OCI-LY7 (cell line): ENCODE measurements around the gene HDHD5. TPM values are rescaled to one million over a fixed set of nuclear protein-coding genes. Genes with fewer than 3 reads are reported as not detected.
A peak's percentile ranks its signal among the peaks of the same experiment; 100 is the strongest.

ENCODE experiments used
- BruUV-seq: library from RNA; stranded (reverse); fragments of 400-500 nt; replicated peaks from 2 replicates; lab custom pipeline; 2021; lab: Mats Ljungman, UMichigan
- CTCF ChIA-PET: fragments of 300-600 bp; sonication (Branson Sonifier 250); formaldehyde crosslinking; loops from one replicate; lab custom pipeline; 2022; ENCODE audit warnings: antibody characterized with exemption; ENCODE audit not compliant: unreplicated experiment; lab: Charles Lee
- POLR2A ChIA-PET: fragments of 300-600 bp; sonication (Branson Sonifier 250); formaldehyde crosslinking; loops from one replicate; lab custom pipeline; 2022; ENCODE audit warnings: antibody characterized with exemption; lab: Charles Lee
- DNase-seq: peaks from one replicate; pipeline ENCODE4 v3.0.0-alpha.2; 2015; ENCODE audit warnings: low spot score
- H2AFZ ChIP-seq: fragments of 200-600 bp; sonication (generic), shearing (Covaris generic); 2 replicates; pipeline ENCODE4 v1.6.1; 2014; ENCODE audit warnings: mild to moderate bottlenecking, antibody characterized with exemption, low read length, moderate library complexity
- H3K27ac ChIP-seq: fragments of 200-600 bp; sonication (generic); 2 replicates; pipeline ENCODE4 v1.5.1; 2014; ENCODE audit warnings: mixed run types, low read depth, mild to moderate bottlenecking, moderate library complexity, low read length, inconsistent platforms; ENCODE audit not compliant: poor library complexity, severe bottlenecking
- H3K36me3 ChIP-seq: fragments of 200-600 bp; sonication (generic); 2 replicates; pipeline ENCODE4 v1.6.1; 2014; ENCODE audit warnings: mild to moderate bottlenecking, antibody characterized with exemption, low read length, moderate library complexity, mixed read lengths; ENCODE audit not compliant: insufficient read depth
- H3K4me1 ChIP-seq: fragments of 200-600 bp; sonication (generic); 2 replicates; pipeline ENCODE4 v1.5.1; 2014; ENCODE audit warnings: mild to moderate bottlenecking, low read length; ENCODE audit not compliant: insufficient read depth, poor library complexity, severe bottlenecking
- H3K4me2 ChIP-seq: fragments of 200-600 bp; sonication (generic); 2 replicates; pipeline ENCODE4 v1.6.1; 2014; ENCODE audit warnings: mild to moderate bottlenecking, low read length
- H3K4me3 ChIP-seq: fragments of 200-600 bp; sonication (generic); 2 replicates; pipeline ENCODE4 v1.5.1; 2014; ENCODE audit warnings: mild to moderate bottlenecking, low read depth, low read length; ENCODE audit not compliant: poor library complexity, severe bottlenecking
- H3K79me2 ChIP-seq: fragments of 200-600 bp; sonication (generic); 2 replicates; pipeline ENCODE4 v1.6.1; 2016; ENCODE audit warnings: low read depth, mild to moderate bottlenecking, low read length, moderate library complexity, mixed read lengths; ENCODE audit not compliant: insufficient read depth
- H3K9me2 ChIP-seq: fragments of 200-600 bp; sonication (generic); 2 replicates; pipeline ENCODE4 v1.6.1; 2016; ENCODE audit warnings: mild to moderate bottlenecking, low read length, mixed read lengths; ENCODE audit not compliant: insufficient read depth
- H3K9me3 ChIP-seq: fragments of 200-600 bp; sonication (generic); 2 replicates; pipeline ENCODE4 v1.6.1; 2014; ENCODE audit warnings: mild to moderate bottlenecking, mixed run types, low read length, mixed read lengths
- H4K20me1 ChIP-seq: fragments of 200-600 bp; sonication (generic); 2 replicates; pipeline ENCODE4 v1.6.1; 2014; ENCODE audit warnings: mild to moderate bottlenecking, antibody characterized with exemption, low read length, moderate library complexity, mixed read lengths; ENCODE audit not compliant: insufficient read depth
- EZH2phosphoT487 ChIP-seq: fragments of 200-600 bp; sonication (generic); IDR thresholded peaks from 2 replicates; pipeline ENCODE4 v1.6.1; 2018; ENCODE audit warnings: low read depth, borderline replicate concordance, mild to moderate bottlenecking, mixed run types, antibody characterized with exemption, low read length, moderate library complexity, mixed read lengths
- intact Hi-C: fragments of 100-400 bp; cut with micrococcal nuclease; formaldehyde crosslinking; loops from one replicate; pipeline ENCODE4 v1.10.0; 2022; ENCODE audit not compliant: unreplicated experiment
- total RNA-seq, 2 experiments: library from RNA; depleted of rRNA in 1 of 2; stranded (reverse); fragments of >200 nt in 1 of 2; shearing (Covaris generic) in 1 of 2; gene quantifications; 2 replicates each; pipeline ENCODE4 v1.2.3, GENCODE V29; 2014 to 2022
- TF ChIP-seq, protein P1 (sequence below): fragments of 200-600 bp; sonication (generic); conservative IDR thresholded peaks from 2 replicates; pipeline ENCODE4 v1.5.1; 2014; ENCODE audit warnings: mild to moderate bottlenecking, antibody characterized with exemption, low read length, moderate library complexity, mixed read lengths

HDHD5 gene
- total RNA-seq, 2 experiments from 2014 or later, result 77.4 to 84.6 TPM

DNA sequence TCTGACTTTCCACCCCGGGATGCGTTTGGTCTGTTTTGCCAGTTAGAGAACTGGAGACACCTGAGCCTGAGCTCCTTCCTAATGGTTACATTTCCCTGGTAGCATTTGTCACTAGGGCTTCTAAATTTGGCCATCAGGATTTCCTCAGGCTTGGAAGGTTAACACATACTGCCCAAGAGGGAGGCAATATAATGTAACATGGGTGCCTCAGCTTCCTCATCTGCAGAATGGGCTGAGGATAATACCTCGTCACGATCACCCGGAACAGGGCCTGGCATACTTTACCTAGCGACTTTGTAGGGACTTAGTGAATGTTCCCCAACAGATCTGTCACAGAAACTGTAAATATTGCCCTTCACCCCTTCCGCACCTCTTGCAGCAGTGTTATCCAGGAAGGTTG lies 63.0 kb downstream of the HDHD5 start:
- H3K4me2 ChIP-seq, result no peak overlapping the region
- BruUV-seq, result no TSS peak
- H3K36me3 ChIP-seq, result peaks cover 21% of the 10 kb centered on the region; the same call in 1 of the 2 replicates
- peaks cover 23% of the 10 kb centered on the region for H3K4me1 ChIP-seq
- no peaks in the 10 kb centered on the region for H3K79me2 ChIP-seq
- DNase-seq, result no peak
- ChIA-PET POLR2A (interaction anchor here (0.5 to 1.0 kb wide), 3 partner anchors 12 to 123 kb away, joined by 3 read pairs; partner anchors contain the start of gene ADA2), CTCF (interaction anchor here (0.5 kb wide), 1 partner anchor 17 kb away, joined by 3 read pairs; no protein-coding TSS in a partner anchor)
- no peaks in the 10 kb centered on the region for H3K9me2 ChIP-seq
- no peaks in the 10 kb centered on the region for H3K9me3 ChIP-seq
- no peak overlapping the region for H2AFZ ChIP-seq
- peaks cover 5% of the 10 kb centered on the region for H4K20me1 ChIP-seq
- TF ChIP-seq EZH2phosphoT487, result no peak
- TF ChIP-seq, protein P1, sequence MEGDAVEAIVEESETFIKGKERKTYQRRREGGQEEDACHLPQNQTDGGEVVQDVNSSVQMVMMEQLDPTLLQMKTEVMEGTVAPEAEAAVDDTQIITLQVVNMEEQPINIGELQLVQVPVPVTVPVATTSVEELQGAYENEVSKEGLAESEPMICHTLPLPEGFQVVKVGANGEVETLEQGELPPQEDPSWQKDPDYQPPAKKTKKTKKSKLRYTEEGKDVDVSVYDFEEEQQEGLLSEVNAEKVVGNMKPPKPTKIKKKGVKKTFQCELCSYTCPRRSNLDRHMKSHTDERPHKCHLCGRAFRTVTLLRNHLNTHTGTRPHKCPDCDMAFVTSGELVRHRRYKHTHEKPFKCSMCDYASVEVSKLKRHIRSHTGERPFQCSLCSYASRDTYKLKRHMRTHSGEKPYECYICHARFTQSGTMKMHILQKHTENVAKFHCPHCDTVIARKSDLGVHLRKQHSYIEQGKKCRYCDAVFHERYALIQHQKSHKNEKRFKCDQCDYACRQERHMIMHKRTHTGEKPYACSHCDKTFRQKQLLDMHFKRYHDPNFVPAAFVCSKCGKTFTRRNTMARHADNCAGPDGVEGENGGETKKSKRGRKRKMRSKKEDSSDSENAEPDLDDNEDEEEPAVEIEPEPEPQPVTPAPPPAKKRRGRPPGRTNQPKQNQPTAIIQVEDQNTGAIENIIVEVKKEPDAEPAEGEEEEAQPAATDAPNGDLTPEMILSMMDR, result no peak
- intact Hi-C loops, result no loop called here
- no peak overlapping the region for H3K4me3 ChIP-seq
- no peak overlapping the region for H3K27ac ChIP-seq

DNA sequence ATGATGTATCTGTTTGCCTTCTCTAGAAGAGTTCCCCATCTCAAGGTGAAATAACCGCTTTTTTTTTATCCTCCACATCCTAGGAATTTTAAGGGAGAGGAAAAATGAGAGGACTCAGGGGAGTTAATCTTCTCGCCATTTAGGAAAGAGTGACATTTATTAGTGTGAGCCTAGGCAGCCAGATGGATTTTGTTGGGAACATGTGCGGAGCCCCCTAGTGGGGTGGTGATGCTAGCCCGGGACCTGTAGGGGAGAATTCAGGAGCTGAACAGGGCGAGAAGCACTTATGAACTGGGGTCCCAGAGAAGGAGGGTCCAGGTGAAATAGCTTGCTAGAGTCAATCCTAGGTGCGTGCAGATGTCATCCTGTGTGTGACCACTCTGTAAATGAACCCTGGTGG lies 63.5 kb downstream of the HDHD5 start:
- H3K79me2 ChIP-seq, result no peaks in the 10 kb centered on the region
- no peak for DNase-seq
- H3K4me3 ChIP-seq, result no peak overlapping the region
- H3K9me2 ChIP-seq, result no peaks in the 10 kb centered on the region
- no TSS peak for BruUV-seq
- no peaks in the 10 kb centered on the region for H3K9me3 ChIP-seq
- H3K36me3 ChIP-seq, result peaks cover 21% of the 10 kb centered on the region; the same call in 1 of the 2 replicates
- CTCF ChIA-PET, result interaction anchor here (0.5 kb wide), 1 partner anchor 17 kb away, joined by 3 read pairs; no protein-coding TSS in a partner anchor
- H4K20me1 ChIP-seq, result peaks cover 5% of the 10 kb centered on the region
- no peak overlapping the region for H2AFZ ChIP-seq
- peaks cover 25% of the 10 kb centered on the region for H3K4me1 ChIP-seq
- H3K4me2 ChIP-seq, result no peak overlapping the region
- no peak for TF ChIP-seq EZH2phosphoT487
- TF ChIP-seq, protein P1, result peak; percentile 74
- POLR2A ChIA-PET, result interaction anchor here (0.5 to 1.0 kb wide), 4 partner anchors 12 to 124 kb away, joined by 3 read pairs; partner anchors contain the start of gene ADA2
- H3K27ac ChIP-seq, result no peak overlapping the region
- intact Hi-C loops, result no loop called here

DNA sequence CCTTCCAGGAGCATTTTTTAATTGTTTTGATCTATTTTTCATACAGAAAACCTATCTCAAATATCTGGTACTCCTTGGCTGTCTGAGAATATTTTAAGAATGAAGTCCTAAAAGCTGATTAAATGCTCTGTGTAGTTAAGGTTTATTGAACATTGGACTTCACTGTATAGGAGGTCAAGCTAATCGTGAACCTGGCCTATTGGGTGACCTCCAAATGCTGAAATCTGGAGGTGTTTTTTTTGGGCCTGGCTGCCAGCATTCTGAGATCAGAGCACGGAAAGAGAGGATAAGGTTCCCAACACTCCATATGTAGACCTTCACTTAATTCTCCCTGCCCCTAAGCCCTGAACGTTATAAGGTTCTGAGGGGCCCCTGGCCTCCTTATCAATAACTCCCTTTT lies 66.0 kb downstream of the HDHD5 start:
- Histone ChIP-seq H2AFZ (no peak overlapping the region), H4K20me1 (peaks cover 5% of the 10 kb centered on the region), H3K79me2 (no peaks in the 10 kb centered on the region), H3K36me3 (peaks cover 6% of the 10 kb centered on the region; the same call in 1 of the 2 replicates), H3K27ac (no peak overlapping the region), H3K9me2 (no peaks in the 10 kb centered on the region), H3K4me1 (peaks cover 29% of the 10 kb centered on the region), H3K4me3 (no peak overlapping the region), H3K4me2 (no peak overlapping the region), H3K9me3 (no peaks in the 10 kb centered on the region)
- TF ChIP-seq, protein P1, result no peak
- TF ChIP-seq EZH2phosphoT487, result no peak
- ChIA-PET POLR2A (no interaction called here), CTCF (interaction anchor here (0.6 kb wide), 1 partner anchor 22 kb away, joined by 3 read pairs; no protein-coding TSS in a partner anchor)
- DNase-seq, result no peak
- intact Hi-C loops, result no loop called here
- no TSS peak for BruUV-seq
